ENCODE data around the gene TMPO. TPM values are rescaled to one million over a fixed set of nuclear protein-coding genes. Genes with fewer than 3 reads are reported as not detected.

Gene TMPO
- total and polyA plus RNA-seq, 2 donors (not counting 3 experiments of a cell fraction or from before 2014, with no cell fraction given) = 27.8 to 150 TPM

- Histone ChIP-seq H3K27ac (ENCODE audit: insufficient read depth, low read depth, low read length) (no peak overlapping the region), H2AFZ (ENCODE audit: low read depth, low read length) (no peak overlapping the region), H3K36me3 (ENCODE audit: control insufficient read depth in 2 of 2, extremely low read depth in 1 of 2, insufficient read depth in 2 of 2, low read length in 2 of 2) (no peaks in the 10 kb centered on the region), H3K9me3 (replicated peaks; ENCODE audit: control insufficient read depth, insufficient read depth, low read length) (no peaks in the 10 kb centered on the region), H3K9me1 (replicated peaks; ENCODE audit: control insufficient read depth, extremely low read depth, insufficient read depth, low read length) (no peaks in the 10 kb centered on the region), H4K20me1 (replicated peaks; ENCODE audit: control insufficient read depth, extremely low read depth, insufficient read depth, low read length) (no peaks in the 10 kb centered on the region), H3K27me3 (ENCODE audit: control insufficient read depth in 2 of 2, insufficient read depth in 2 of 2, low read length in 2 of 2) (no peaks in the 10 kb centered on the region), H3K4me3 (replicated peaks in 1 of 3; ENCODE audit: insufficient read depth in 1 of 3, low read depth in 1 of 3, low read length in 3 of 3) (no peak overlapping the region), H3K79me2 (ENCODE audit: control insufficient read depth, insufficient read depth, low read length) (no peaks in the 10 kb centered on the region), H3K4me2 (ENCODE audit: insufficient read depth, low read length) (no peak overlapping the region), H3K4me1 (ENCODE audit: control insufficient read depth, extremely low read depth, insufficient read depth, low read length) (peaks cover 8% of the 10 kb centered on the region), H3K9ac (replicated peaks; ENCODE audit: extremely low read depth, insufficient read depth, low read length) (no peak overlapping the region)
- POLR2A ChIA-PET = no interaction called here
- no peak for FAIRE-seq
- intact Hi-C loops (cut with micrococcal nuclease) (no loop called here), dilution Hi-C loops (cut with MboI; ENCODE audit: extremely low pct_ligation_motif_present, low sequenced_read_pairs) (no loop called here)
- TF ChIP-seq FOS (IDR thresholded peaks at IDR 0.05; ENCODE audit: borderline replicate concordance, insufficient read depth, low read length) (peak; percentile 18), CTCF (IDR thresholded peaks at IDR 0.05; ENCODE audit: extremely low read depth in 1 of 2, insufficient read depth in 1 of 2, low read depth in 1 of 2, low read length in 2 of 2) (no peak), POLR2AphosphoS5 (IDR thresholded peaks at IDR 0.05; ENCODE audit: insufficient read depth, low read depth, low read length) (no peak)
- no peak for DNase-seq (ENCODE audit: low read depth, low spot score)
- BruUV-seq (replicated peaks) = no TSS peak
- CTCF ChIA-PET = interaction anchor here (1.0 to 1.2 kb wide), 3 partner anchors 9 to 1279 kb away, joined by 3 to 4 read pairs (median 4); no protein-coding TSS in a partner anchor
These were observed 49.3 kb upstream of the TMPO start for GRCh38 chr12:98465950-98466602.
